ENCODE data around the gene TPST1. TPM values are rescaled to one million over a fixed set of nuclear protein-coding genes. Genes with fewer than 3 reads are reported as not detected.
A peak's percentile ranks its signal among the peaks of the same experiment; 100 is the strongest.

TPST1 gene
- polyA plus RNA-seq, 4 donors = 0.22 to 8.5 (median 4.1) TPM

- no peak overlapping the region for H3K27ac ChIP-seq (ENCODE audit: low read depth in 1 of 3, low read length in 2 of 3)
- H3K4me1 ChIP-seq (ENCODE audit: control insufficient read depth in 3 of 3, insufficient read depth in 2 of 3, low read depth in 1 of 3, low read length in 2 of 3) = no peaks in the 10 kb centered on the region
- FAIRE-seq = no peak
- WGBS, 3 donors = 73 to 86% (median 80%) methylated on average over 4 of the region's 4 CpGs
- H3K36me3 ChIP-seq (ENCODE audit: control insufficient read depth in 3 of 3, insufficient read depth in 2 of 3, low read depth in 1 of 3, low read length in 3 of 3) = no peaks in the 10 kb centered on the region
- H3K4me3 ChIP-seq (ENCODE audit: low read depth in 1 of 3, low read length in 3 of 3) = no peak overlapping the region
- no peaks in the 10 kb centered on the region for H3K27me3 ChIP-seq (ENCODE audit: control insufficient read depth in 3 of 3, insufficient read depth in 3 of 3, low read length in 3 of 3)
- DNase-seq = no peak
- no peaks in the 10 kb centered on the region for H3K9me3 ChIP-seq (ENCODE audit: control insufficient read depth in 2 of 2, insufficient read depth in 1 of 2, low read depth in 1 of 2, low read length in 1 of 2)
Observed at GRCh38 chr7:66247380-66248078, 42.4 kb downstream of the TPST1 start.

GRCh38 chr7:66250711-66251110 is 45.6 kb downstream of the TPST1 start:
- H3K27ac ChIP-seq (ENCODE audit: low read depth in 1 of 3, low read length in 2 of 3) = no peak overlapping the region
- H3K4me3 ChIP-seq (ENCODE audit: low read depth in 1 of 3, low read length in 3 of 3) = no peak overlapping the region
- no peaks in the 10 kb centered on the region for H3K36me3 ChIP-seq (ENCODE audit: control insufficient read depth in 3 of 3, insufficient read depth in 2 of 3, low read depth in 1 of 3, low read length in 3 of 3)
- H3K4me1 ChIP-seq (ENCODE audit: control insufficient read depth in 3 of 3, insufficient read depth in 2 of 3, low read depth in 1 of 3, low read length in 2 of 3) = no peaks in the 10 kb centered on the region
- FAIRE-seq (no peak), DNase-seq (no peak)
- no peaks in the 10 kb centered on the region for H3K9me3 ChIP-seq (ENCODE audit: control insufficient read depth in 2 of 2, insufficient read depth in 1 of 2, low read depth in 1 of 2, low read length in 1 of 2)
- H3K27me3 ChIP-seq (ENCODE audit: control insufficient read depth in 3 of 3, insufficient read depth in 3 of 3, low read length in 3 of 3) = no peaks in the 10 kb centered on the region
- WGBS, 3 donors = 46 to 73% (median 50%) methylated on average over 3 of the region's 3 CpGs

- Histone ChIP-seq H3K9me3 (ENCODE audit: control insufficient read depth in 2 of 2, insufficient read depth in 1 of 2, low read depth in 1 of 2, low read length in 1 of 2) (peaks cover 0 to 5% of the 10 kb centered on the region in 2 donors), H3K36me3 (ENCODE audit: control insufficient read depth in 3 of 3, insufficient read depth in 2 of 3, low read depth in 1 of 3, low read length in 3 of 3) (no peaks in the 10 kb centered on the region), H3K4me3 (ENCODE audit: low read depth in 1 of 3, low read length in 3 of 3) (no peak overlapping the region), H3K27me3 (ENCODE audit: control insufficient read depth in 3 of 3, insufficient read depth in 3 of 3, low read length in 3 of 3) (no peaks in the 10 kb centered on the region), H3K27ac (ENCODE audit: low read depth in 1 of 3, low read length in 2 of 3) (no peak overlapping the region), H3K4me1 (ENCODE audit: control insufficient read depth in 3 of 3, insufficient read depth in 2 of 3, low read depth in 1 of 3, low read length in 2 of 3) (no peaks in the 10 kb centered on the region)
- no peak for DNase-seq
- no peak for FAIRE-seq
Observed at GRCh38 chr7:66255534-66256100, 50.5 kb downstream of the TPST1 start.

- no peaks in the 10 kb centered on the region for H3K4me1 ChIP-seq (ENCODE audit: control insufficient read depth in 3 of 3, insufficient read depth in 2 of 3, low read depth in 1 of 3, low read length in 2 of 3)
- no peak for FAIRE-seq
- no peak for DNase-seq
- 9 to 74% (median 17%) methylated on average over 1 of the region's 1 CpG for WGBS, 3 donors
- no peak overlapping the region for H3K4me3 ChIP-seq (ENCODE audit: low read depth in 1 of 3, low read length in 3 of 3)
- H3K9me3 ChIP-seq (ENCODE audit: control insufficient read depth in 2 of 2, insufficient read depth in 1 of 2, low read depth in 1 of 2, low read length in 1 of 2) = peaks cover 0 to 5% of the 10 kb centered on the region in 2 donors
- H3K36me3 ChIP-seq (ENCODE audit: control insufficient read depth in 3 of 3, insufficient read depth in 2 of 3, low read depth in 1 of 3, low read length in 3 of 3) = no peaks in the 10 kb centered on the region
- no peaks in the 10 kb centered on the region for H3K27me3 ChIP-seq (ENCODE audit: control insufficient read depth in 3 of 3, insufficient read depth in 3 of 3, low read length in 3 of 3)
- no peak overlapping the region for H3K27ac ChIP-seq (ENCODE audit: low read depth in 1 of 3, low read length in 2 of 3)
Observed at GRCh38 chr7:66256281-66256680, 51.1 kb downstream of the TPST1 start.

GRCh38 chr7:66257481-66257880 is 52.3 kb downstream of the TPST1 start:
- FAIRE-seq (no peak), DNase-seq (no peak)
- H3K4me3 ChIP-seq (ENCODE audit: low read depth in 1 of 3, low read length in 3 of 3) = no peak overlapping the region
- H3K36me3 ChIP-seq (ENCODE audit: control insufficient read depth in 3 of 3, insufficient read depth in 2 of 3, low read depth in 1 of 3, low read length in 3 of 3) = no peaks in the 10 kb centered on the region
- H3K4me1 ChIP-seq (ENCODE audit: control insufficient read depth in 3 of 3, insufficient read depth in 2 of 3, low read depth in 1 of 3, low read length in 2 of 3) = no peaks in the 10 kb centered on the region
- H3K27ac ChIP-seq (ENCODE audit: low read depth in 1 of 3, low read length in 2 of 3) = no peak overlapping the region
- 69 to 84% (median 74%) methylated on average over 4 of the region's 4 CpGs for WGBS, 3 donors
- peaks cover 0 to 5% of the 10 kb centered on the region in 2 donors for H3K9me3 ChIP-seq (ENCODE audit: control insufficient read depth in 2 of 2, insufficient read depth in 1 of 2, low read depth in 1 of 2, low read length in 1 of 2)
- no peaks in the 10 kb centered on the region for H3K27me3 ChIP-seq (ENCODE audit: control insufficient read depth in 3 of 3, insufficient read depth in 3 of 3, low read length in 3 of 3)

- Histone ChIP-seq H3K27me3 (ENCODE audit: control insufficient read depth in 3 of 3, insufficient read depth in 3 of 3, low read length in 3 of 3) (no peaks in the 10 kb centered on the region), H3K4me3 (ENCODE audit: low read depth in 1 of 3, low read length in 3 of 3) (no peak overlapping the region), H3K9me3 (ENCODE audit: control insufficient read depth in 2 of 2, insufficient read depth in 1 of 2, low read depth in 1 of 2, low read length in 1 of 2) (peaks cover 0 to 5% of the 10 kb centered on the region in 2 donors), H3K4me1 (ENCODE audit: control insufficient read depth in 3 of 3, insufficient read depth in 2 of 3, low read depth in 1 of 3, low read length in 2 of 3) (no peaks in the 10 kb centered on the region), H3K27ac (ENCODE audit: low read depth in 1 of 3, low read length in 2 of 3) (no peak overlapping the region), H3K36me3 (ENCODE audit: control insufficient read depth in 3 of 3, insufficient read depth in 2 of 3, low read depth in 1 of 3, low read length in 3 of 3) (no peaks in the 10 kb centered on the region)
- DNase-seq (no peak), FAIRE-seq (no peak)
- 68 to 79% (median 73%) methylated on average over 5 of the region's 5 CpGs for whole genome bisulfite sequencing, 3 donors
Observed at GRCh38 chr7:66258409-66258808, 53.3 kb downstream of the TPST1 start.

- FAIRE-seq = no peak
- H3K27ac ChIP-seq (ENCODE audit: low read depth in 1 of 3, low read length in 2 of 3) = no peak overlapping the region
- H3K4me1 ChIP-seq (ENCODE audit: control insufficient read depth in 3 of 3, insufficient read depth in 2 of 3, low read depth in 1 of 3, low read length in 2 of 3) = no peaks in the 10 kb centered on the region
- peaks cover 0 to 21% of the 10 kb centered on the region in 2 donors for H3K9me3 ChIP-seq (ENCODE audit: control insufficient read depth in 2 of 2, insufficient read depth in 1 of 2, low read depth in 1 of 2, low read length in 1 of 2)
- DNase-seq = no peak
- H3K27me3 ChIP-seq (ENCODE audit: control insufficient read depth in 3 of 3, insufficient read depth in 3 of 3, low read length in 3 of 3) = no peaks in the 10 kb centered on the region
- H3K36me3 ChIP-seq (ENCODE audit: control insufficient read depth in 3 of 3, insufficient read depth in 2 of 3, low read depth in 1 of 3, low read length in 3 of 3) = no peaks in the 10 kb centered on the region
- no peak overlapping the region for H3K4me3 ChIP-seq (ENCODE audit: low read depth in 1 of 3, low read length in 3 of 3)
Observed at GRCh38 chr7:66261941-66262340, 56.8 kb downstream of the TPST1 start.

- FAIRE-seq = no peak
- H3K27me3 ChIP-seq (ENCODE audit: control insufficient read depth in 3 of 3, insufficient read depth in 3 of 3, low read length in 3 of 3) = no peaks in the 10 kb centered on the region
Observed at GRCh38 chr7:66263936-66264335, 58.8 kb downstream of the TPST1 start.

GRCh38 chr7:66265566-66265965 is 60.4 kb downstream of the TPST1 start:
- H3K36me3 ChIP-seq (ENCODE audit: control insufficient read depth in 3 of 3, insufficient read depth in 2 of 3, low read depth in 1 of 3, low read length in 3 of 3) = no peaks in the 10 kb centered on the region
- peaks cover 0 to 19% of the 10 kb centered on the region in 2 donors for H3K9me3 ChIP-seq (ENCODE audit: control insufficient read depth in 2 of 2, insufficient read depth in 1 of 2, low read depth in 1 of 2, low read length in 1 of 2)
- H3K4me1 ChIP-seq (ENCODE audit: control insufficient read depth in 3 of 3, insufficient read depth in 2 of 3, low read depth in 1 of 3, low read length in 2 of 3) = no peaks in the 10 kb centered on the region
- WGBS, 3 donors = 91 to 100% (median 100%) methylated on average over 1 of the region's 1 CpG
- H3K27me3 ChIP-seq (ENCODE audit: control insufficient read depth in 3 of 3, insufficient read depth in 3 of 3, low read length in 3 of 3) = no peaks in the 10 kb centered on the region
- no peak overlapping the region for H3K4me3 ChIP-seq (ENCODE audit: low read depth in 1 of 3, low read length in 3 of 3)
- peak in 1 of 2 donors; percentile 13 for DNase-seq
- H3K27ac ChIP-seq (ENCODE audit: low read depth in 1 of 3, low read length in 2 of 3) = no peak overlapping the region
- FAIRE-seq = no peak

More at GRCh38 chr7:66263936-66264335, 58.8 kb downstream of the TPST1 start:
- Histone ChIP-seq H3K4me3 (ENCODE audit: low read depth in 1 of 3, low read length in 3 of 3) (no peak overlapping the region), H3K4me1 (ENCODE audit: control insufficient read depth in 3 of 3, insufficient read depth in 2 of 3, low read depth in 1 of 3, low read length in 2 of 3) (no peaks in the 10 kb centered on the region), H3K27ac (ENCODE audit: low read depth in 1 of 3, low read length in 2 of 3) (no peak overlapping the region), H3K9me3 (ENCODE audit: control insufficient read depth in 2 of 2, insufficient read depth in 1 of 2, low read depth in 1 of 2, low read length in 1 of 2) (peaks cover 0 to 19% of the 10 kb centered on the region in 2 donors), H3K36me3 (ENCODE audit: control insufficient read depth in 3 of 3, insufficient read depth in 2 of 3, low read depth in 1 of 3, low read length in 3 of 3) (no peaks in the 10 kb centered on the region)
- DNase-seq = no peak
- WGBS, 3 donors = 92 to 93% (median 93%) methylated on average over 1 of the region's 1 CpG

Data from small intestine (tissue), 7 donors.